WERI-Rb-1 (cell line): Measurements from ENCODE around the gene HS3ST3B1.

ENCODE experiments used
- DNase-seq: peaks from one replicate; pipeline ENCODE4 v3.0.0-alpha.2; 2020
- H3K27ac ChIP-seq: fragments of 250-450 bp; sonication (Bioruptor Pico); 2 replicates; pipeline ENCODE4 v1.5.1; 2020; ENCODE audit warnings: mild to moderate bottlenecking, moderate library complexity
- H3K27me3 ChIP-seq: fragments of 250-450 bp; sonication (Bioruptor Pico); 2 replicates; pipeline ENCODE4 v1.5.1; 2021; ENCODE audit warnings: mild to moderate bottlenecking, low read depth, moderate library complexity; ENCODE audit not compliant: insufficient read depth, severe bottlenecking
- H3K36me3 ChIP-seq: fragments of 250-450 bp; sonication (Bioruptor Pico); 2 replicates; pipeline ENCODE4 v1.5.1; 2020; ENCODE audit warnings: mild to moderate bottlenecking, moderate library complexity
- H3K4me3 ChIP-seq: 2 replicates; pipeline ENCODE4 v1.5.1; 2011; ENCODE audit warnings: low read depth, mild to moderate bottlenecking, control low read depth, low read length
- H3K9me3 ChIP-seq: fragments of 250-450 bp; sonication (Bioruptor Pico); 2 replicates; pipeline ENCODE4 v1.5.1; 2021; ENCODE audit warnings: mild to moderate bottlenecking, moderate library complexity; ENCODE audit not compliant: severe bottlenecking
- CTCF ChIP-seq: IDR thresholded peaks from 2 replicates; pipeline ENCODE4 v1.5.1; 2011; ENCODE audit warnings: low read depth, mild to moderate bottlenecking, control low read depth, inconsistent platforms, low read length

HS3ST3B1 gene

DNA sequence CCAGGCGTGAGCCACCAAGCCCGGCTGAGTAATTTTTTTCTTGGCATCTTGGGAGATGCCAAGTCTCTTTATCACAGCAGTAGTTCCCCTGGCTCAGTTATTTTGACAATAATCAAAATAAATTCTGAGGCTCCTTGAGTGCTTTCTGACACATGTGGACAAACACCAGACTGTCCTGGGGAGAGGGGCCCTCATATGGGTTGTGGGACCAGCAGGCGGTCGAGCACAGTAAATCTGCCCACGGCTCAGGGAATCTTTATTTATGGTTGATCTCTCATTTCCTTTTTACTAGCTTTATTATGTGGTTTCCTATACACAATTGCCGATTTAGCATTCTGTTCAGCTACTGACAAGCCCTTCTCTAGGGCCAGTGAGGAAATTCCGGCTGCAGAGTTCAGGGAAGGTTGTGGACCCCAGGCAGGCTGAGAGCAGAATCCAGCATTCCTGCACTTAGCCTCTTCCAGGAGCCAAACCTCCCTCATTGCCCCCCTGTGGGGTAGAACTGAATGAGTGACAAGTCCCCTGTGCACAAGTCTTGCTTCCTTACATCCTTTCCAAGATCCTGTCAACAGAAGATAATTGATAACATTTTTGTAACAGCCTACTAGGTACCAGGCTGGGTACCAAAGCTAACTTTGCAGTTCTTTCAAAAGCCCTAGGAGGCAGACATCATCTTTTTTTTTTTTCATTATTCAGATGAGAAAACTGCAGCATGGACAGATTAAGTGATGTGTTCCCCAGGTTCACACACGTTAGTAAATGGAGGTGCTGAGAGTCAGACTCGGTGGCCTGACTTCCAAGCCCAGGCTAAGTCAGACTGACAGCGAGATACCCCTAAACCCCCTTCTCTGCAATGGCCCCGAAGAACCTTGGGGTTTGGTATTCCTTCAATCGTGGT, 40.2 kb downstream of the HS3ST3B1 start:
- Histone ChIP-seq H3K36me3 (peaks cover 30% of the 10 kb centered on the region), H3K27ac (peak overlapping the region; percentile 84), H3K9me3 (no peaks in the 10 kb centered on the region), H3K27me3 (no peaks in the 10 kb centered on the region), H3K4me3 (peak overlapping the region; percentile 24)
- DNase-seq = peak; percentile 63
- TF ChIP-seq CTCF = no peak

GRCh38 chr17:14341866-14342265, 41.0 kb downstream of the HS3ST3B1 start:
- H3K27ac ChIP-seq = peak overlapping the region; percentile 84
- no peaks in the 10 kb centered on the region for H3K9me3 ChIP-seq
- no peak for TF ChIP-seq CTCF
- no peaks in the 10 kb centered on the region for H3K27me3 ChIP-seq
- H3K4me3 ChIP-seq = no peak overlapping the region
- DNase-seq = peak; percentile 90
- H3K36me3 ChIP-seq = peaks cover 37% of the 10 kb centered on the region

- TF ChIP-seq CTCF = no peak
- Histone ChIP-seq H3K4me3 (no peak overlapping the region), H3K36me3 (peaks cover 46% of the 10 kb centered on the region), H3K27ac (peak overlapping the region; percentile 88; the same call in 1 of the 2 replicates), H3K9me3 (no peaks in the 10 kb centered on the region), H3K27me3 (no peaks in the 10 kb centered on the region)
- DNase-seq = no peak
These were observed 45.9 kb downstream of the HS3ST3B1 start for GRCh38 chr17:14346801-14347200.

DNA sequence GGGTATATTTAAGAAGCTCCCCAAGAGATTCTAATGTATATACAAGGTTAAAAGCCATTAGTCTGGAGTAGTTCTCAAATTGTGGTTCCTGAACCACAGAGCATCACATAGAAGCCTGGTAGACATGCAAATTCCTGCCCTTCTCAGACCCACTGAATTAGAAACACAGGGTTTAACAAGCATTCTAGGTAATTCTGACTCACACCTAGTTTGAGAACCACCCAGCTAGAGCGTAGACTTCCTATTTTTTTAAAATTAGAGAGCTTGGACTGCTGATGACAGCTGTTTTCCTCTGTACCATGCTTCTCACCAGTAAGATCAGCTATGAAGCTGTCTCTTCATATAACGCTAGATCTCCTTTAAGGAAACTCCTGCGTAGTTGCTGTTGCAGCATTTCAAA, 50.6 kb downstream of the HS3ST3B1 start:
- Histone ChIP-seq H3K36me3 (peaks cover 26% of the 10 kb centered on the region), H3K27me3 (no peaks in the 10 kb centered on the region), H3K9me3 (no peaks in the 10 kb centered on the region), H3K4me3 (no peak overlapping the region), H3K27ac (peak overlapping the region; percentile 88)
- no peak for TF ChIP-seq CTCF
- DNase-seq = no peak

- H3K4me3 ChIP-seq = no peak overlapping the region
- no peaks in the 10 kb centered on the region for H3K27me3 ChIP-seq
- H3K9me3 ChIP-seq = no peaks in the 10 kb centered on the region
- DNase-seq = peak; percentile 64
- H3K36me3 ChIP-seq = peaks cover 19% of the 10 kb centered on the region
- TF ChIP-seq CTCF = no peak
- peak overlapping the region; percentile 88 for H3K27ac ChIP-seq
These were observed 51.3 kb downstream of the HS3ST3B1 start for GRCh38 chr17:14352136-14352535.
